ENCODE measurements around the gene KLHL30. TPM values are rescaled to one million over a fixed set of nuclear protein-coding genes. Genes with fewer than 3 reads are reported as not detected.

Gene KLHL30
- total RNA-seq, 1 donor = under 0.01 TPM

DNA sequence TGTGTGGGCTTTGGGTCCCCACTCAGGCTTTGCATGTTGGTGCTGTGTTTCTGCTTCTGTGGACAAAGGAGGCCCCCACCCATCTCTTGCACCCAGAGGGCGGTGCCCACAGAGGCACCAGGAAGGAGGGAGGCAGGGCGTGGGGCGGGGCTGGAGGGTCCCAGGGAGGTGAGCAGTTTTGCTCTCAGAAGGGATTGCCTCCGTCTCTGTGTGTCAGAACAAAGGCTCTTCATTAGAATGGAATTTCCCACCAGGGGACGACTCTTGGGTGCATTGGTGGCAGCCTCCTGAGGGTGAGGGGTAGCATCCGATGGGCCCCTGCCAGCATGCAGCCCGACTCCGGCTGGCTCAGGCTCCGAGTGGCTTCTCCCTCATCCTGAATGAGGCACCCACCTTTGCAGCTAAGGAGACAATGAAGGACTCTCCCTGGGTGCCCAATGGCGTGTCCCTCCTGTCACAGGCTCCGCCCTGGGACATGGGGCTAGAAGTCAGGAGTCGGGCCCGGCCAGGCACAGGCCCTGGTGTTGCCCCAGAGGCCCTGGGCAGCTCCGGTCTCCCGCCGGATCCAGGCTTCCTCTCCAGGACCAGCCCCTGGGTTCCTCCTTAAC is 13.3 kb downstream of the KLHL30 start:
- no peaks in the 10 kb centered on the region for H4K20me1 ChIP-seq (ENCODE audit: insufficient read depth, low read length)
- no peaks in the 10 kb centered on the region for H3K79me2 ChIP-seq (ENCODE audit: insufficient read depth, low read length)
- DNase-seq (ENCODE audit: insufficient read length, low spot score, missing footprints) = no peak
- H3K4me3 ChIP-seq (ENCODE audit: insufficient read depth, low read length) = no peak overlapping the region
- H2AFZ ChIP-seq (ENCODE audit: low read length) = no peak overlapping the region
- TF ChIP-seq, protein P1, sequence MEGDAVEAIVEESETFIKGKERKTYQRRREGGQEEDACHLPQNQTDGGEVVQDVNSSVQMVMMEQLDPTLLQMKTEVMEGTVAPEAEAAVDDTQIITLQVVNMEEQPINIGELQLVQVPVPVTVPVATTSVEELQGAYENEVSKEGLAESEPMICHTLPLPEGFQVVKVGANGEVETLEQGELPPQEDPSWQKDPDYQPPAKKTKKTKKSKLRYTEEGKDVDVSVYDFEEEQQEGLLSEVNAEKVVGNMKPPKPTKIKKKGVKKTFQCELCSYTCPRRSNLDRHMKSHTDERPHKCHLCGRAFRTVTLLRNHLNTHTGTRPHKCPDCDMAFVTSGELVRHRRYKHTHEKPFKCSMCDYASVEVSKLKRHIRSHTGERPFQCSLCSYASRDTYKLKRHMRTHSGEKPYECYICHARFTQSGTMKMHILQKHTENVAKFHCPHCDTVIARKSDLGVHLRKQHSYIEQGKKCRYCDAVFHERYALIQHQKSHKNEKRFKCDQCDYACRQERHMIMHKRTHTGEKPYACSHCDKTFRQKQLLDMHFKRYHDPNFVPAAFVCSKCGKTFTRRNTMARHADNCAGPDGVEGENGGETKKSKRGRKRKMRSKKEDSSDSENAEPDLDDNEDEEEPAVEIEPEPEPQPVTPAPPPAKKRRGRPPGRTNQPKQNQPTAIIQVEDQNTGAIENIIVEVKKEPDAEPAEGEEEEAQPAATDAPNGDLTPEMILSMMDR (IDR thresholded peaks at IDR 0.05; ENCODE audit: extremely low read depth, low read depth, low read length) = no peak
- no peaks in the 10 kb centered on the region for H3K9me3 ChIP-seq (ENCODE audit: low read depth, low read length)
- H3K27ac ChIP-seq (ENCODE audit: low read depth, low read length) = no peak overlapping the region
- no peak overlapping the region for H3K4me2 ChIP-seq (ENCODE audit: insufficient read depth, low read length)
- H3K4me1 ChIP-seq (ENCODE audit: insufficient read depth, low read length) = no peaks in the 10 kb centered on the region
- H3K36me3 ChIP-seq (ENCODE audit: insufficient read depth, low read length) = no peaks in the 10 kb centered on the region
- H3K27me3 ChIP-seq (ENCODE audit: insufficient read depth, low read length) = no peaks in the 10 kb centered on the region

DNA sequence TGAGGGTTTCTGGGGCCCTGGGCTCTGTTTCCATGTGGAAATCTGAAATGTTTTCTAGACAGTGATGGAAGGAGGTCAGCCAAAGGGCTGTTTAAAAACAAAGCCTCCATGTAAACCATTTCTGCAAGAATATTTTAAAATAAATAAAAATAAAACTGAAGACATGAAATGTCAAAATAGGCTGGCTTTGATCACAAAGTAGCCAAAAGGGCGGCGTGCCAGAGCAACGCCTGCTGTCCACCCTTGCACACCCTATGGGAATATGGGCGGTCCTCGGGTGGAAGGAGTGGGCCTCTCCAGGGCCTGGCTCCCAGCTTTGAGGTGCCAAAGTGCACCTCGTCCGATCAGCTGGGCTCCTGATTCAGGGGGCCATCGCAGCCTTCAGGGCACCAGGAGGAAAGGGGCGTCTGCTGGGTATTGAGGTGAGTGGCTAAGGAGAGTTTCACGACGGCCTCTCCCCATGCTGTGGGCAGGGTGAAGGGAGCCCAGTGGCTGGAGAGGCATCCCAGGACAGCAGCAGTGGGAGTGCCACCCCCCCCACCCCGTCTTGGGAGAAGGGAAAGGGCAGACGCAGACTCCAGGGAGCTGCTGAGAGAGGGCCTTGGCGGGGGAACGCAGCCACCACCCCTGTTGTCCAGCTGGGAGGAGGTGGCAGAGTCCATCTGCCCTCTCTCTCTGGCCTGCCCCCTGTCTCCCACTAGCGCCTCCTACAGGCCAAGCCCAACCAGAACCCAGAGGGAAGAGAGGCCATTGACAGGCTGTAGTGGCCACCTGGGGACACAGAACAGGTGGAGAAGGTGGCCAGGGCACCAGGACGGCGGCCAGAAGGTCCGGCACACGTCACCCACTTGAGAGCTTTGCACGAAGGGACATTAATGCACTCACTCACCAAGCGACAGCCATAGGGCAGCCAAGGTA is 14.6 kb downstream of the KLHL30 start:
- Histone ChIP-seq H3K36me3 (ENCODE audit: insufficient read depth, low read length) (no peaks in the 10 kb centered on the region), H3K9me3 (ENCODE audit: low read depth, low read length) (no peaks in the 10 kb centered on the region), H4K20me1 (ENCODE audit: insufficient read depth, low read length) (no peaks in the 10 kb centered on the region), H3K4me2 (ENCODE audit: insufficient read depth, low read length) (no peak overlapping the region), H3K27ac (ENCODE audit: low read depth, low read length) (no peak overlapping the region), H3K4me1 (ENCODE audit: insufficient read depth, low read length) (no peaks in the 10 kb centered on the region), H3K79me2 (ENCODE audit: insufficient read depth, low read length) (no peaks in the 10 kb centered on the region), H2AFZ (ENCODE audit: low read length) (no peak overlapping the region), H3K27me3 (ENCODE audit: insufficient read depth, low read length) (no peaks in the 10 kb centered on the region), H3K4me3 (ENCODE audit: insufficient read depth, low read length) (no peak overlapping the region)
- TF ChIP-seq, protein P1 (IDR thresholded peaks at IDR 0.05; ENCODE audit: extremely low read depth, low read depth, low read length) = peak; percentile 15
- DNase-seq (ENCODE audit: insufficient read length, low spot score, missing footprints) = peak; percentile 83

DNA sequence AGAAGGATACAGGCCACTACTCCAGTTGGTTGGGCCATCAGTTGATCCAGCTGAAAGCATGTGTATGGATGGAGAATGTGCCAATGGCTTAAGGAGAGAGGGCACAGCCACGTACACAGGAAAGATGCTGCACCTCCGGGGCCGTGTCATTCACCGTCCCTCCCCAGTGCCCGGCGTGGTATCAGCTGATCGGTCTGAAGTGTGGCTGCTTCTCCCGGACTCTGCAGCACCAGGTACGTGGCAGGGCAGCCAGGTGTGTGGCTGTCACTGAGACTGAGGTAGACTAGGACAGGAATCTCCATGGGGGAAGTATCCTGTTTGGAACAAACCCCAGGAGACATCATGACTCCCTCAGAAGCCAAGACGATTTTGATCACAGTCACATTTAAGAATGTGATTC is 16.1 kb downstream of the KLHL30 start:
- Histone ChIP-seq H4K20me1 (ENCODE audit: insufficient read depth, low read length) (no peaks in the 10 kb centered on the region), H3K27ac (ENCODE audit: low read depth, low read length) (no peak overlapping the region), H3K9me3 (ENCODE audit: low read depth, low read length) (no peaks in the 10 kb centered on the region), H3K4me1 (ENCODE audit: insufficient read depth, low read length) (no peaks in the 10 kb centered on the region), H3K79me2 (ENCODE audit: insufficient read depth, low read length) (no peaks in the 10 kb centered on the region), H3K4me3 (ENCODE audit: insufficient read depth, low read length) (no peak overlapping the region), H2AFZ (ENCODE audit: low read length) (no peak overlapping the region), H3K36me3 (ENCODE audit: insufficient read depth, low read length) (no peaks in the 10 kb centered on the region), H3K4me2 (ENCODE audit: insufficient read depth, low read length) (no peak overlapping the region), H3K27me3 (ENCODE audit: insufficient read depth, low read length) (no peaks in the 10 kb centered on the region)
- DNase-seq (ENCODE audit: insufficient read length, low spot score, missing footprints) = peak; percentile 61
- TF ChIP-seq, protein P1 (IDR thresholded peaks at IDR 0.05; ENCODE audit: extremely low read depth, low read depth, low read length) = no peak
